Sigmoid colon (tissue), 4 donors: Measurements from ENCODE around the gene PYGB.

Experiments used
- EP300 ChIP-seq, 4 donors: sonication (generic); formaldehyde crosslinking; IDR thresholded peaks; one replicate each; pipeline ENCODE4 v1.6.1; 2017; ENCODE audit warnings: antibody characterized with exemption in 4 of 4
- POLR2A ChIP-seq, 2 donors: fragments of 450-650 bp; IDR thresholded peaks; one replicate each; pipeline ENCODE4 v1.6.1; 2016; ENCODE audit warnings: antibody characterized with exemption in 2 of 2, mild to moderate bottlenecking in 2 of 2, moderate library complexity in 2 of 2
- POLR2AphosphoS5 ChIP-seq, 4 donors: sonication (generic); formaldehyde crosslinking; IDR thresholded peaks; one replicate each; pipeline ENCODE4 v1.6.1; 2017; ENCODE audit warnings: antibody characterized with exemption in 4 of 4
- TF ChIP-seq, protein P1 (sequence below), 4 experiments: fragments of 450-650 bp in 3 of 4; fragments of 200-600 bp in 1 of 4; IDR thresholded peaks; one replicate each; pipeline ENCODE4 v1.5.1; 2016 to 2019; ENCODE audit warnings: antibody characterized with exemption in 4 of 4, mild to moderate bottlenecking in 3 of 4, moderate library complexity in 2 of 4

DNA sequence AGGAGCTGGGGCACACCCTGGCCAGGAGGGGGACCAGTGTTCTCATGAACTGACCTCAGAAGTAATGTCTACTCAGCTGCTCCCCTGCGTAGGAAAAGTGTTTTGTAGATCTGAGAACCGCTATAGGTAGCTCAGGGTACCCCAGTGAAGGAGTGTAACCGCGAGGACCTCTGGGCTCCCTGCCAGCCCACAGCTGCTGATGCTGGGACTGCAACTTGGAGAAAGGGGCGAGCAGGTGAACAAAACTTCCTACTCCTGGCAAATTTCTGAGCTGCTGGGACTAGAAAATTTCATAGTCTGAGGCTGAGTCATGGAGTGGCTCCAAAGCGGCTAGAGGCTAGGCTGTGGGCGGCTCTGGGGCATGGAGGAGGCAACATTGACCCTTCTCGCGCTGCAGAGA is 51.9 kb downstream of the PYGB start:
- TF ChIP-seq, protein P1, sequence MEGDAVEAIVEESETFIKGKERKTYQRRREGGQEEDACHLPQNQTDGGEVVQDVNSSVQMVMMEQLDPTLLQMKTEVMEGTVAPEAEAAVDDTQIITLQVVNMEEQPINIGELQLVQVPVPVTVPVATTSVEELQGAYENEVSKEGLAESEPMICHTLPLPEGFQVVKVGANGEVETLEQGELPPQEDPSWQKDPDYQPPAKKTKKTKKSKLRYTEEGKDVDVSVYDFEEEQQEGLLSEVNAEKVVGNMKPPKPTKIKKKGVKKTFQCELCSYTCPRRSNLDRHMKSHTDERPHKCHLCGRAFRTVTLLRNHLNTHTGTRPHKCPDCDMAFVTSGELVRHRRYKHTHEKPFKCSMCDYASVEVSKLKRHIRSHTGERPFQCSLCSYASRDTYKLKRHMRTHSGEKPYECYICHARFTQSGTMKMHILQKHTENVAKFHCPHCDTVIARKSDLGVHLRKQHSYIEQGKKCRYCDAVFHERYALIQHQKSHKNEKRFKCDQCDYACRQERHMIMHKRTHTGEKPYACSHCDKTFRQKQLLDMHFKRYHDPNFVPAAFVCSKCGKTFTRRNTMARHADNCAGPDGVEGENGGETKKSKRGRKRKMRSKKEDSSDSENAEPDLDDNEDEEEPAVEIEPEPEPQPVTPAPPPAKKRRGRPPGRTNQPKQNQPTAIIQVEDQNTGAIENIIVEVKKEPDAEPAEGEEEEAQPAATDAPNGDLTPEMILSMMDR (IDR thresholded peaks at IDR 0.05) = no peak
- TF ChIP-seq EP300 (IDR thresholded peaks at IDR 0.05) = no peak
- no peak for TF ChIP-seq POLR2A (IDR thresholded peaks at IDR 0.05)
- no peak for TF ChIP-seq POLR2AphosphoS5 (IDR thresholded peaks at IDR 0.05)
